NCI-H446 treated with DMSO at 0.1 percent for 48 hours (cell line): ENCODE measurements around the gene SMAD1.
"Not testable (repeated sequence)": the region's sequence is repeated elsewhere in the genome, so short reads cannot be mapped to it uniquely, and the experiment has no call there.

Source experiments
- DNase-seq: peaks from one replicate; lab custom pipeline; 2025; lab: John Stamatoyannopoulos, UW

SMAD1 gene

DNA sequence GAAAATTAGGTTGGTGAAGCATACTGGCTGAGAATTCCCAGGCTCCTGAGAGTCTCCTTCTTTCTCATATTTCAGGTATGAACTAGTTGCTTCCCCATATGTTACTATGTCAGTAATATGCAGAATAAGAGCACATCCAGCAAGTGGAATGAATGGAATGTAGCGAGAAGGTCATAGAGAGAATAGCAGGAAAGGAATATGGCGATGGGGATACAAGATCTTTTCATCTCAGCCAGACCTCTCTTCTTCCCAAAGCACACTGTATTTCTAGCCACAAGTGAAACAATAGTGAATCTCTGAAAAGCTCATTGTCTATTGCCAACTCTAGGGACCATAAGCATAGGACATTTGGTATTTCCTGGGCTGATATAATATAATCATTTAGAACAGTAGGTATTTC lies 82.9 kb downstream of the SMAD1 start:
- no peak for DNase-seq

DNA sequence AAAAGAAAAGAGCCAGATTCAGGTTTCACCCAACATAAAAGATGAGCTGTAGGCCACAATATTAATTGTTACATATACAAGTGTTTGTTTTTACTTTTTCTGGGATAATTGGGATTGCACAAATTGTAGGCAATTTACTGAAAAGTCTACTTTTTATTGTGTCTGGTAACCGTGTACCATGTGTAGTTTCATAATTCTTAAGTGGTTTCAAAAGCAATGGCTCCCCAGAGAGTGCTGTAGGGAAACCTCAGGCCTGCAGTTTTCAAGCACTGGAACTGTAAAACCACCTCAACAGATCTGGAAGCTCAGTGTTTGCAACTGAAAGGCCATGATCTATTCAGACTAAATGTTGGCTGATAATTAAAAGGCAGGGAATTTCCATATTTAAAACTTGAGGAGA lies 83.7 kb downstream of the SMAD1 start:
- no peak for DNase-seq

DNA sequence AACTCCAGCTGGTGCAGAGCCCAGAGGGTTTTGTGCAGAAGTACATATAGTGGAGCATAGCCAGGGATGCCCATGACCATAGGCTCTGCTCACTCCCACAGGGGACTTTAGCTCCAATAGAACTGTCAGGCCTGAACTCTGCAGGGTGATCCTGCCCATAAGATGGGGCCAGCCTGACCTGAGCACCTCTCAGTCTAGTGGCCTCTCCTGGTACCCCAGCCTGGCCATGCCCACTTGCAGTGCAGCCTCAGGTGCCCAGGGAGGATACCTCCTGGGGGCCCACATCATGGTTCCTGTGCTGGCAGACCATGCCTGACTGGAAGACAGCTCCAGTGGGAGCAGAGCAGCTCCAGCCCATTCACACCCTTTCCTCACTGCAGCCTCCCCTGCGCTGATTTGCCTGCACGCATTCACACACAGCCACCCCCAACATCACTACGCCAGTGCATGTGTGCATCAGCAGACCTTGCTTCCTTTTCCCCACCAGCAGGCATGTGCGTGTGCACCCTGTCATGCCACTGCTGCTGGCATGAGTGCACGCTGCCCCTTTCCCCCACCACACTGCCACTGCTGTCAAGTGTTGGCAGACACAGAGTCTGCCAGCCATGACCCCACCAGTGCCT lies 84.5 kb downstream of the SMAD1 start:
- no peak for DNase-seq

DNA sequence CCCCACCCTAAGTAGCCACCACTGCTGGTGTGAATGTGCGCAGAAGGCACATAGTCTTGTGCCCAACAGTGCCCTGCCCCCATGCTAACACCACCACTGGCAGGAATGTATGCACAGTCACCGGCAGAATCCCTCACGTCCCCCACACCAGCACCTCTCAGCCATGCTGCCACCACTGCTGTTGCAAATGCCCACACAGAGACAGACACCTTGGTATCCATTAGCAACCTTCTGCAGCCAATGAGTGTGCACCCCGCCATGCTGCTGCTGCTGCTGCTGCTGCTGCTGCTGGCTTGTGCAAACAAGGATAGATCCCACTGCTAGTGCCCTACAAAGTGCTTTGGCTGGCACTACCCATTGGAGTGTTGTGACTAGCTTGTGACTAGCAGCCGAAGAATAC lies 85.1 kb downstream of the SMAD1 start:
- no peak for DNase-seq

DNA sequence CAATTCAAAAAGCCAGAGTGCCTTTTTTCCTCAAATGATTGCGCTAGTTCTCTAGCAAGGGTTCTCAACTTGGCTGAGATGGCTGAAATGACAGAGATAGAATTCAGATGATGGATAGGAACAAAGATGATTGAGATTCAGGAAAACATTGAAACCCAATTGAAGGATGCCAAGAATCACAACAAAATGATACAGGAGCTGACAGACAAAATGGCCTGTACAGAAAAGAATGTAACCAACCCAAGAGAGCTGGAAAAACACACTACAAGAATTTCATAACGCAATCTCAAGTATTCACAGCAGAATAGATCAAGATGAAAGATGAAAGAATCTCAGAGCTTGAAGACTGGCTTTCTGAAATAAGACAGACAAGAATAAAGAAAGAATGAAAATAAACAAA lies 85.9 kb downstream of the SMAD1 start:
- DNase-seq, result no peak

DNA sequence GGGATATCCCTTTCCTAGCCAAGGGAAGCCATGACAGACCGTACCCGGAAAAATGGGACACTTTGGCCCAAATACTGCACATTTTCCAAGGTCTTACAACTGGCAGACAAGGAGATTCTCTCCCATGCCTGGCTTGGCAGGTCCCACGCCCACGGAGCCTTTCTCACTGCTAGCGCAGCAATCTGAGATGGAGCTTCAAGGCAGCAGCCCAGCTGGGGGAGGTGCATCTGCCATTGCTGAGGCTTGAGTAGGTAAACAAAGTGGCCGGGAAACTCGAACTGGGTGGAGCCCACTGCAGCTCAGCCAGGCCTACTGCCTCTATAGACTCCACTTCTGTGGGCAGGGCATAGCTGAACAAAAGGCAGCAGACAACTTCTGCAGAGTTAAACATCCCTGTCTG lies 92.9 kb downstream of the SMAD1 start:
- DNase-seq, result not testable (repeated sequence)

DNA sequence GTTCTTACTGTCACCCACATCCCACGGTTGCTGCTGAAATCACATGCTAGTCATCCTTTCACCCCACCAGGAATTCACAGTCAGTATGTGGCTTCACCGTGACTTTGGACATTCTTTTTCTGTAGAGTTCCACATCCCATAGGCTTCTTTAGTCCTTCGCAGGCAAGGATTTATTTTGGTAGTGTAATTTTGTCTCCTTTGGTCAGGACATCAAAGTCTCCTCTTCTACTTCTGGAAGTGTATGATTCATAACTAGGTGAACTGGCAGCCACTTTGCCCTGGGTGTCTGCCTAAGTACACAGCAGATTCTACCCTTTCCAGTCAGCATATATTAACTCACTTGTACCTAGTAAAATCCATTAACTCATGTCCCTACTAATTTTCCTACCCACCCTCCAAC lies 99.3 kb downstream of the SMAD1 start:
- DNase-seq, result no peak

DNA sequence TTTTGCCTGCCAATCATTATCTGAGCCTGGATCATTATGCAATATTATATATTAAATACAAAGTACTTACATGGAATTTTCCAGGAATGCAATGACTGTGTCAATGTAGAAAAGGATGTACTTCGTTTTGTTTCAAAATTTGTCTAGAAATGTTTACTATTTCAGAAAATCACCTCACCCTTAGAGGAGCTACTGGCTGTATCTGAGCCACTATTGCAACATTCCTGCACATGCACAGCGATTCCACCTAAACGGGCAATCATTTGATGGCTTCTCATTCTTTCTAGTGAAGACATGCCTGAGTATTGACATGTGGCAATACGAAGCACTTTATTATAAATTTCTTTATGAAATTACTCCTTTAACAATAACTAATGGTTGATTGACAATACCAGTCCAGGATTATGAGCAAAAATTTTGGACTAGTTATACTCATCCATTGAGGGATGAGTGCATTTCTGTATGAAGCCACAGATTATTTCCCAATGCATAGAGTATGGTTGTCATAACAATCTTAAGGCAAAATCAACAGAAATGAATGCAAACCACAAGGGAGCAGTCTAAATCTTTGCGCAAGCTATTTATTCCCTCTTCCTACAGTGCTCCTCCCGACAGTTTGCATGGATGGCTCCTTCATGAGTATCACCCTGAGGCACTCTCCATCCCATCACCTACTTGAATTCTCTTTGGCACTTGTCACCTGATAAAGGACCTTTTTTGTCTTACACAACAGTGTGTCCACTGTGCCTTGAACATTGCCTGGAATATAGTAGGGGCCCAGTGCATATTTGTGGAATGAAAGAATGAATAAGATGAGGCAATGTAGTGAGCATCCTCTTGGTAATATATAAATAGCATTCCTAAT lies 101.8 kb downstream of the SMAD1 start:
- no peak for DNase-seq

DNA sequence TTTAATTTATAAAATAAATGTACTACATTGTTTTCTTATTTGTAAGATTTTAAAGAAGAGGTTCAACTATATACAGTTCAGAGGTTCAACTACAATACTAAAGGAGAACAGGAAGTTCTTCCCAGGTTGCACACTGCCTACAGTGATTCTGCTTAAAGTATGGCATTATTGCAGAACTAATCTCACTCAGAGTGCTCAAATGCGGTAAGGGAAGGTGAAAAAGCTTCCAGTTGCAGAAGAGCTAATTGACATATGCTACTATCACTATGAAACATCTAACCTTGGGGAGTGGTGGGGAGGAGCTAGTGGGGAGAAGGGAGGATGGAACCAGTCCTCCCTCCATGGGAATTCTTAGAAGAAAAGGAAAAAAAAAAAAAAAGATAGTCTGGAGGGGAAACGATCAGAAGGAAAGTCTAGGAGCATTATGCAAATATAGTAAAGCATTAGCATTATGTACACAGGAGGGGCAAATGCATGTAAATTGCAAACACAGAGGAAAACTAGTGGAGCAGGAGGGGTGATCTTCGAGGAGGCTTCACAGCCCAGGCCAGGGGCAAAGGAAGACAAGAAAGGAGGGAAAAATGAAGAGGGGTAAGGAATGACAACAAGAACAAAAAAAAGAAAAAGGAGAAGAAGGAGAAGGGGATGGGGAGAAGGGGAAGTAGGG lies 105.6 kb downstream of the SMAD1 start:
- DNase-seq, result no peak

DNA sequence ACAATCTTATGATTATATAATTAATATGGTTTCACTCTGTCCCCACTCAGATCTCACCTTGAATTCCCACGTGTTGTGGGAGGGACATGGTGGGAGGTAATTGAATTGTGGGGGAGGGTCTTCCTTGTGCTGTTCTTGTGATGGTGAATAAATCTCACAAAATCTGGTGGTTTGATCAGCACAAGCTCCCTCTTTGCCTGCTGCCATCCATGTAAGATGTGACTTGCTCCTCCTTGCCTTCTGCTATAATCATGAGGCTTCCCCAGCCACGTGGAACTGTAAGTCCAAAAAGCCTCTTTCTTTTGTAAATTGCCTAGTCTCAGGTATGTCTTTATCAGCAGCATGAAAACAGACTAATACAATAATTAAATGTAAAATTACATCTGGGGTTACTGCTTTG lies 107.7 kb downstream of the SMAD1 start:
- DNase-seq, result not testable (repeated sequence)

DNA sequence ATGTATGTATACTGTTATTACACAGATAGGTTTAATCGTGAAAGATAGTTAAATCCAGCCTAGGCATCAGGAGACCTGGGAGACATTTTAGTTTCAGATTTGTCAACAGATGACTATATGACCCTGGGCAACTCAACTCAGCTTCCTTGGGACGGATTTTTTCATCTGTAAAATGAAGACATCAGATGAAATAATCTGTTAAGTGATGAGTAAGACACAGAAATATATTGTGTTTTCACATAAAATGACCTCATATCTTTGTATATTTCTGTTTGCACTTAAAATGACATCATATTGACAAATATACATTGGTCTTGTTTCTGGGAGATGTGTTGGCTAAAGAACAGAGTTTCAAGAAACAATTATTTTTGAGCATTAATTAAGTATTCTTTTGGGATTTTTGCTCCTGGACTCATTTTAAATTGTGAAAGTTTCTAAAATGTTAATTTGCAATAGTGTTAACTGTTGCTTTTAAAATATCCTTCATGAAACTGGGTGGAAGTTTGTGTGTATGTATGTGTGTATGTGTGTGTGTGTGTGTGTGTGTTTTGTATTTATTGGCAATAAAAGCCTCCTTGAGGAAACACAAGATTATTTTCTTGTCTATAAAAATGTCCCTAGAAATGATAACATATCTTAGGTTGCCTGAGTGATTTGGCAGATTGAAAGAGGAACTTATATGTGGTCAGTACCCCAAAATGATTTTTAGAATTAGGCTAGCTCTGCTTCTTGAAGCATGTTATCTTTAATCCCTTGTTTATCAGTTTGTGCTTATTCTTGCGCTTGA lies 108.5 kb downstream of the SMAD1 start:
- DNase-seq, result no peak

DNA sequence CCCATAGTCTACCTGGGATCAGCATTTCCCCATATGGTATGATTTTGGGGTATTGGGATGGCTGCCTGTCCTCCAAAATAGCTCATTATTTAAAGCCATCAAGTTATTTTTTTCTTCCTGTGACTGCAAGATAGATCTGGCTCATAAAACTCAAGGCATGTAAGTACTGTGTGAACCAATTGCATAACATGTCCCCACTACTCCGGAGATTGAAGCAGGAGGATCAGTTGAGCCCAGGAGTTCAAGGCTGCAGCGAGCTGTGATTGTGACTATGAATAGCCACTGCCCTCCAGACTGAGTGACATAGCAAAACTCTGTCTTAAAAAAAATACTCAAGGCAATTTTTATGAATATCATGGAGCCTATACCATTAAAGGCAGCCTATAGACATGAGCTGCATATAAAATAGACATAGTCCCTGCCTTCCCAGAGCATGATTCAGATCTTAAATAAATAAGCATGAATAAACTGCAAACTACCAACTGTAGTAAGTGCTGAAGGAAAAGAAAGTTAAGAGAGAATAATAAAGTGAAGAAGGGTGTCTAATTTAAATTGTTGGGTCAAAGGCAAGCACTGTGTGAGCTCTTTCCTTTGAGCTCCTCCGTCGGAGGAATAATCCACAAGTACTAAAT lies 120.6 kb downstream of the SMAD1 start:
- no peak for DNase-seq

DNA sequence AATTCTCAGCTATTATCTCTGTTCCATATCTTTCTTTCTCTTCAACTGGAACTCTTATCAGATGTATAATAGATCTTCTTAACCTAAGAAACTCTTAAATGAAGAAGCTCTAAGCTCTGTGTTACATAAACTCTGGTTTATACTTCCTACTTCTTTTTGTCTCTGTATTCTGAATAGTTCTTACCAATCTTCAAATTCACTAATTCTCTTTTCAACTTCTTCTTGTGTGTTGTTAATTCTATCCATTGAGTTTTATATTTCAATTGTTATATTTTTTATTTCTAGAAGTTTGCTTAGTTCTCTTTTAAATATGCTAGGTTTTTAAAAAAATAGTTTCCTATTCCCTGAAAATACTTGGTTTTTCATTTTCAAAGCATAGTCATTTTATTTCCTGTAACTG lies 124.3 kb downstream of the SMAD1 start:
- no peak for DNase-seq
